HCT116 (cell line): Measurements from ENCODE around the gene CCDC192. TPM values are rescaled to one million over a fixed set of nuclear protein-coding genes. Genes with fewer than 3 reads are reported as not detected.

Source experiments
- ATAC-seq: fragments of 200-7000 bp; cut with Tn5 transposase; 2 replicates; pipeline ENCODE4 v1.9.1; 2020; ENCODE audit warnings: mild to moderate bottlenecking, moderate library complexity
- BruUV-seq: library from RNA; stranded (reverse); fragments of 400-500 nt; replicated peaks from 2 replicates; lab custom pipeline; 2021; lab: Mats Ljungman, UMichigan
- CTCF ChIA-PET: fragments of 300-600 bp; sonication (Branson Sonifier 250); formaldehyde crosslinking; loops from one replicate; lab custom pipeline; 2021; ENCODE audit warnings: antibody characterized with exemption; lab: Charles Lee
- POLR2A ChIA-PET: fragments of 300-600, 350-600 bp; sonication (Branson Sonifier 250); formaldehyde crosslinking; loops from one replicate; lab custom pipeline; 2021; ENCODE audit warnings: antibody characterized with exemption; lab: Charles Lee
- RAD21 ChIA-PET, 2 experiments: fragments of 300-600 bp; sonication (Branson Sonifier 250); formaldehyde crosslinking; loops; one replicate each; lab custom pipeline; 2023; ENCODE audit warnings: low total read pairs in 2 of 2; ENCODE audit not compliant: uncharacterized antibody in 2 of 2, unreplicated experiment in 2 of 2, low non-redundant PET in 1 of 2; lab: Charles Lee
- DNase-seq: peaks from one replicate; pipeline ENCODE4 v3.0.0-alpha.2; 2010; ENCODE audit warnings: low read depth, low spot score
- H2AFZ ChIP-seq: fragments of 200-600 bp; shearing (Covaris generic), sonication (generic); 2 replicates; pipeline ENCODE4 v1.6.1; 2017; ENCODE audit warnings: low read depth, mixed run types, mixed read lengths, antibody characterized with exemption, low read length; ENCODE audit not compliant: poor library complexity, severe bottlenecking
- H3K27ac ChIP-seq: 2 replicates; pipeline ENCODE4 v1.5.1; 2012; ENCODE audit warnings: low read depth, low read length
- H3K27me3 ChIP-seq: fragments of 200-600 bp; sonication (generic); 2 replicates; pipeline ENCODE4 v1.6.1; 2016; ENCODE audit warnings: mixed run types, low read length, mixed read lengths; ENCODE audit not compliant: insufficient read depth
- H3K36me3 ChIP-seq, 2 experiments: fragments of 200-500 bp in 1 of 2; fragments of 200-600 bp in 1 of 2; sonication (Bioruptor generic) in 1 of 2; sonication (generic) in 1 of 2; 2 replicates each; pipeline versions ENCODE4 v1.5.1 to v1.6.1; 2014 to 2016; ENCODE audit warnings: low read length in 2 of 2, inconsistent platforms in 1 of 2, mixed read lengths in 1 of 2, mixed run types in 1 of 2; ENCODE audit not compliant: insufficient read depth in 2 of 2, control insufficient read depth in 1 of 2
- H3K4me1 ChIP-seq, 2 experiments: fragments of 200-600 bp in 1 of 2; sonication (generic) in 1 of 2; 2 replicates each; pipeline versions ENCODE4 v1.5.1 to v1.6.1; 2012 to 2017; ENCODE audit warnings: low read length in 2 of 2, inconsistent platforms in 1 of 2, mild to moderate bottlenecking in 1 of 2, mixed read lengths in 1 of 2, mixed run types in 1 of 2, moderate library complexity in 1 of 2; ENCODE audit not compliant: insufficient read depth in 2 of 2, control insufficient read depth in 1 of 2
- H3K4me2 ChIP-seq: fragments of 200-600 bp; sonication (generic); 2 replicates; pipeline ENCODE4 v1.6.1; 2017; ENCODE audit warnings: mixed run types, low read length, mixed read lengths
- H3K4me3 ChIP-seq, 2 experiments: fragments of 200-600 bp in 1 of 2; sonication (generic) in 1 of 2; replicated peaks in 1 of 2; 2 replicates each; pipeline ENCODE4 v1.5.1; 2011 to 2016; ENCODE audit warnings: low read length in 2 of 2, control low read depth in 1 of 2, low read depth in 1 of 2, mild to moderate bottlenecking in 1 of 2, mixed read lengths in 1 of 2, mixed run types in 1 of 2
- H3K79me2 ChIP-seq: fragments of 200-600 bp; sonication (generic); 2 replicates; pipeline ENCODE4 v1.6.1; 2017; ENCODE audit warnings: mild to moderate bottlenecking, mixed run types, low read length, moderate library complexity, mixed read lengths; ENCODE audit not compliant: insufficient read depth
- H3K9ac ChIP-seq: fragments of 200-600 bp; sonication (generic); 2 replicates; pipeline ENCODE4 v1.6.1; 2016; ENCODE audit warnings: low read length, mixed read lengths
- H3K9me2 ChIP-seq: fragments of 200-600 bp; sonication (generic), shearing (Covaris generic); 2 replicates; pipeline ENCODE4 v1.6.1; 2017; ENCODE audit warnings: mixed run types, mild to moderate bottlenecking, moderate library complexity; ENCODE audit not compliant: insufficient read depth
- H3K9me3 ChIP-seq, 2 experiments: fragments of 200-500 bp in 1 of 2; fragments of 200-600 bp in 1 of 2; sonication (Bioruptor generic) in 1 of 2; sonication (generic) in 1 of 2; 2 replicates each; pipeline ENCODE4 v1.6.1; 2014 to 2017; ENCODE audit warnings: low read length in 2 of 2, mixed read lengths in 2 of 2, inconsistent platforms in 1 of 2, low read depth in 1 of 2, mild to moderate bottlenecking in 1 of 2, mixed run types in 1 of 2, moderate library complexity in 1 of 2; ENCODE audit not compliant: control insufficient read depth in 1 of 2, insufficient read depth in 1 of 2
- H4K20me1 ChIP-seq: fragments of 200-600 bp; sonication (generic), shearing (Covaris generic); 2 replicates; pipeline ENCODE4 v1.6.1; 2017; ENCODE audit warnings: mixed run types, mild to moderate bottlenecking, moderate library complexity; ENCODE audit not compliant: insufficient read depth
- CBX3 ChIP-seq: IDR thresholded peaks from 2 replicates; pipeline ENCODE4 v1.6.1; 2012; ENCODE audit warnings: low read depth
- ELF1 ChIP-seq: IDR thresholded peaks from 2 replicates; pipeline ENCODE4 v1.6.1; 2012; ENCODE audit warnings: low read depth, borderline replicate concordance
- EZH2 ChIP-seq: fragments of 200-600 bp; sonication (generic); IDR thresholded peaks from 2 replicates; pipeline ENCODE4 v1.6.1; 2017; ENCODE audit warnings: antibody characterized with exemption, mixed run types
- EZH2phosphoT487 ChIP-seq: fragments of 200-600 bp; IDR thresholded peaks from 2 replicates; pipeline ENCODE4 v1.6.1; 2018; ENCODE audit warnings: antibody characterized with exemption, borderline replicate concordance
- FOSL1 ChIP-seq: IDR thresholded peaks from 2 replicates; pipeline ENCODE4 v1.6.1; 2012; ENCODE audit warnings: low read depth
- JUND ChIP-seq: IDR thresholded peaks from 2 replicates; pipeline ENCODE4 v1.6.1; 2012
- POLR2AphosphoS5 ChIP-seq: IDR thresholded peaks from 2 replicates; pipeline ENCODE4 v1.6.1; 2011; ENCODE audit warnings: mild to moderate bottlenecking, low read depth, low read length, moderate library complexity
- RAD21 ChIP-seq: IDR thresholded peaks from 2 replicates; pipeline ENCODE4 v1.6.1; 2012; ENCODE audit warnings: low read depth, mild to moderate bottlenecking
- SP1 ChIP-seq: IDR thresholded peaks from 2 replicates; pipeline ENCODE4 v1.6.1; 2012; ENCODE audit warnings: low read depth
- TCF7L2 ChIP-seq: IDR thresholded peaks from 2 replicates; pipeline ENCODE4 v1.7.0; 2011; ENCODE audit warnings: borderline replicate concordance, inconsistent platforms; ENCODE audit not compliant: insufficient read depth, insufficient read length; ENCODE audit errors: extremely low read depth
- ZFX ChIP-seq: fragments of 450-650 bp; IDR thresholded peaks from 2 replicates; pipeline ENCODE4 v1.6.1; 2017
- ZNF274 ChIP-seq: fragments of 200-500 bp; sonication (Bioruptor generic); IDR thresholded peaks from 2 replicates; pipeline ENCODE4 v1.6.1; 2014; ENCODE audit warnings: mild to moderate bottlenecking, low read depth, low read length, inconsistent platforms
- intact Hi-C: fragments of 100-400 bp; cut with micrococcal nuclease; formaldehyde crosslinking; loops from 2 replicates; pipeline ENCODE4 v1.10.0; 2022
- total RNA-seq: library from RNA; stranded (reverse); gene quantifications from one replicate; pipeline ENCODE4 v1.2.1, GENCODE V29; 2021; ENCODE audit not compliant: unreplicated experiment
- TF ChIP-seq, protein P1 (sequence below): IDR thresholded peaks from 2 replicates; pipeline ENCODE4 v1.6.1; 2012; ENCODE audit warnings: low read depth
- TF ChIP-seq, protein P2 (sequence below), 3 experiments: fragments of 200-600 bp in 1 of 3; sonication (generic) in 1 of 3; IDR thresholded peaks in 2 of 3; conservative IDR thresholded peaks in 1 of 3; 2 replicates each; pipeline ENCODE4 v1.5.1; 2012 to 2017; ENCODE audit warnings: low read depth in 2 of 3, low read length in 2 of 3, antibody characterized with exemption in 1 of 3, borderline replicate concordance in 1 of 3, control low read depth in 1 of 3, mild to moderate bottlenecking in 1 of 3, mixed read lengths in 1 of 3, mixed run types in 1 of 3, moderate library complexity in 1 of 3; ENCODE audit not compliant: insufficient read depth in 1 of 3
- TF ChIP-seq, protein P3 (sequence below): IDR thresholded peaks from 2 replicates; pipeline ENCODE4 v1.6.1; 2012
- TF ChIP-seq, protein P4 (sequence below): IDR thresholded peaks from 2 replicates; pipeline ENCODE4 v1.6.1; 2011; ENCODE audit warnings: mild to moderate bottlenecking, low read length, moderate library complexity; ENCODE audit not compliant: insufficient replicate concordance; ENCODE audit errors: extremely low read depth

The CCDC192 gene
- total RNA-seq, 1 experiment from 2014 or later = not detected

DNA sequence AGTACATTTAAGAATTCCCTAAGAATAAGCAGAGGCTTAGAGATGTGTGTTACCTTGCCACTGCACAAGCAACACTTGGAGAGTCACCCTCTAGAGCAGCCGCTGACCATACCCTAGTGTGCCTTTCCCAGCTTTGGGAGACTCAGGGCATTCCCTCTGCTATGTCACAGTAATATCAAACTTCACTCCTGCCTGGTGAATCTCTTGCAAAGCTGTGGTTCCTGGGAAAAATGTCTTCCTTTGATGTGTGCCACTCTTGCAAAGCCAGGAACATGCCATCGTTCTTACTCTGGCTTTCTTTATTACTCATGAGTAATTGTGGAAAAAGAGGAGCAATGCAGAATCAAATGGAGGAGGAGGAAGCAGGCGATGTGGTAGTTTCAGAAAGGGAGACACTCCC lies 173.2 kb downstream of the CCDC192 start (continued):
- TF ChIP-seq RAD21 = peak; percentile 13; the same call in 1 of the 2 replicates
- no peak for TF ChIP-seq POLR2AphosphoS5
- TF ChIP-seq EZH2 = no peak
- TF ChIP-seq, all 23 proteins: peak for 9

DNA sequence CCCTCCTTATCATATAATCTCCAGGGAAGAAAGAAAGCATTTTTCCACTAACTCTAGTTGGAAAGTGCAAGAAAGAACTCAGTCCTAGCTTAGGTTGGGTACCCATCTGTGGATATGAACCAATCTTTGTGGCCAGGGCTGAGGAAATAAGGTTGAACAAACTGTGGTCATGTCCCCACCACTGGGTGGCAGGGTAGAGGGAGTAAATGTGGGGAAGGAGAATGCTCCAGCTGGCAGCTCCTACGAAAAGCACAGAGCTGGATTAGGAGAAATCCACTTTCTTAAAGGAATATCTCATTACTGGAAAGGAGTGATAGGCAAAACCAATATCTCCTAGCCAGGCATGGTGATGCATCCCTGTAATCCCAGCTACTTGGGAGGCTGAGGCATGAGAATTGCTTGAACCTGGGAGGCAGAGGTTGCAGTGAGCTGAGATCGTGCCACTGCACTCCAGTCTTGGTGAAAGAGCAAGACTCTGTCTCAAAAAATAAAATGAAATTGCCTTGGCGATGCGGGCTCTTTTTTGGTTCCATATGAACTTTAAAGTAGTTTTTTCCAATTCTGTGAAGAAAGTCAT lies 175.1 kb downstream of the CCDC192 start:
- CTCF ChIA-PET = interaction anchor here (0.6 to 1.6 kb wide), 18 partner anchors 9 to 620 kb away, joined by 3 to 15 read pairs (median 3); no protein-coding TSS in a partner anchor
- no TSS peak for BruUV-seq
- Histone ChIP-seq H3K36me3 (no peaks in the 10 kb centered on the region), H3K4me1 (peaks cover 14 to 26% of the 10 kb centered on the region in 2 experiments), H3K9me2 (no peaks in the 10 kb centered on the region), H3K9me3 (no peaks in the 10 kb centered on the region), H3K79me2 (no peaks in the 10 kb centered on the region), H2AFZ (peak overlapping the region; percentile 69), H3K4me2 (0 out of 2 replicates have a peak overlapping the region, but pooled peaks have one; percentile 22), H3K27ac (no peak overlapping the region), H3K4me3 (no peak overlapping the region), H3K27me3 (no peaks in the 10 kb centered on the region), H3K9ac (no peak overlapping the region), H4K20me1 (no peaks in the 10 kb centered on the region)
- peak; percentile 62 for DNase-seq
- POLR2A ChIA-PET = interaction anchor here (1.2 to 1.3 kb wide), 2 partner anchors 204 to 206 kb away, joined by 3 to 4 read pairs; no protein-coding TSS in a partner anchor
- peak; percentile 71 for ATAC-seq
- RAD21 ChIA-PET = interaction anchor here in 1 of 2 experiments (1.3 kb wide), 1 partner anchor 15 kb away, joined by 3 read pairs; no protein-coding TSS in a partner anchor
- intact Hi-C loops = loop anchor here (1.0 to 10.0 kb wide), 3 partner anchors 205 to 619 kb away; partner anchors contain the start of gene SLC12A2
- TF ChIP-seq POLR2AphosphoS5 (no peak), SP1 (0 out of 2 replicates have a peak, but pooled peaks have one; percentile 15), EZH2phosphoT487 (no peak), JUND (no peak), RAD21 (peak; percentile 72), EZH2 (no peak), TCF7L2 (no peak), ZNF274 (no peak), CBX3 (peak; percentile 87), FOSL1 (no peak), ELF1 (no peak), ZFX (no peak)
- TF ChIP-seq, protein P1, sequence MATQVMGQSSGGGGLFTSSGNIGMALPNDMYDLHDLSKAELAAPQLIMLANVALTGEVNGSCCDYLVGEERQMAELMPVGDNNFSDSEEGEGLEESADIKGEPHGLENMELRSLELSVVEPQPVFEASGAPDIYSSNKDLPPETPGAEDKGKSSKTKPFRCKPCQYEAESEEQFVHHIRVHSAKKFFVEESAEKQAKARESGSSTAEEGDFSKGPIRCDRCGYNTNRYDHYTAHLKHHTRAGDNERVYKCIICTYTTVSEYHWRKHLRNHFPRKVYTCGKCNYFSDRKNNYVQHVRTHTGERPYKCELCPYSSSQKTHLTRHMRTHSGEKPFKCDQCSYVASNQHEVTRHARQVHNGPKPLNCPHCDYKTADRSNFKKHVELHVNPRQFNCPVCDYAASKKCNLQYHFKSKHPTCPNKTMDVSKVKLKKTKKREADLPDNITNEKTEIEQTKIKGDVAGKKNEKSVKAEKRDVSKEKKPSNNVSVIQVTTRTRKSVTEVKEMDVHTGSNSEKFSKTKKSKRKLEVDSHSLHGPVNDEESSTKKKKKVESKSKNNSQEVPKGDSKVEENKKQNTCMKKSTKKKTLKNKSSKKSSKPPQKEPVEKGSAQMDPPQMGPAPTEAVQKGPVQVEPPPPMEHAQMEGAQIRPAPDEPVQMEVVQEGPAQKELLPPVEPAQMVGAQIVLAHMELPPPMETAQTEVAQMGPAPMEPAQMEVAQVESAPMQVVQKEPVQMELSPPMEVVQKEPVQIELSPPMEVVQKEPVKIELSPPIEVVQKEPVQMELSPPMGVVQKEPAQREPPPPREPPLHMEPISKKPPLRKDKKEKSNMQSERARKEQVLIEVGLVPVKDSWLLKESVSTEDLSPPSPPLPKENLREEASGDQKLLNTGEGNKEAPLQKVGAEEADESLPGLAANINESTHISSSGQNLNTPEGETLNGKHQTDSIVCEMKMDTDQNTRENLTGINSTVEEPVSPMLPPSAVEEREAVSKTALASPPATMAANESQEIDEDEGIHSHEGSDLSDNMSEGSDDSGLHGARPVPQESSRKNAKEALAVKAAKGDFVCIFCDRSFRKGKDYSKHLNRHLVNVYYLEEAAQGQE = no peak
- TF ChIP-seq, protein P2, sequence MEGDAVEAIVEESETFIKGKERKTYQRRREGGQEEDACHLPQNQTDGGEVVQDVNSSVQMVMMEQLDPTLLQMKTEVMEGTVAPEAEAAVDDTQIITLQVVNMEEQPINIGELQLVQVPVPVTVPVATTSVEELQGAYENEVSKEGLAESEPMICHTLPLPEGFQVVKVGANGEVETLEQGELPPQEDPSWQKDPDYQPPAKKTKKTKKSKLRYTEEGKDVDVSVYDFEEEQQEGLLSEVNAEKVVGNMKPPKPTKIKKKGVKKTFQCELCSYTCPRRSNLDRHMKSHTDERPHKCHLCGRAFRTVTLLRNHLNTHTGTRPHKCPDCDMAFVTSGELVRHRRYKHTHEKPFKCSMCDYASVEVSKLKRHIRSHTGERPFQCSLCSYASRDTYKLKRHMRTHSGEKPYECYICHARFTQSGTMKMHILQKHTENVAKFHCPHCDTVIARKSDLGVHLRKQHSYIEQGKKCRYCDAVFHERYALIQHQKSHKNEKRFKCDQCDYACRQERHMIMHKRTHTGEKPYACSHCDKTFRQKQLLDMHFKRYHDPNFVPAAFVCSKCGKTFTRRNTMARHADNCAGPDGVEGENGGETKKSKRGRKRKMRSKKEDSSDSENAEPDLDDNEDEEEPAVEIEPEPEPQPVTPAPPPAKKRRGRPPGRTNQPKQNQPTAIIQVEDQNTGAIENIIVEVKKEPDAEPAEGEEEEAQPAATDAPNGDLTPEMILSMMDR (IDR thresholded peaks at IDR 0.05 in 2 of 3, conservative IDR thresholded peaks at IDR 0.05 in 1 of 3; ENCODE audit: borderline replicate concordance in 1 of 3, insufficient read depth in 1 of 3, low read depth in 2 of 3, low read length in 2 of 3) = peak; percentile 57 to 81 (median 70); a peak in 5 of 6 replicates
- TF ChIP-seq, protein P3, sequence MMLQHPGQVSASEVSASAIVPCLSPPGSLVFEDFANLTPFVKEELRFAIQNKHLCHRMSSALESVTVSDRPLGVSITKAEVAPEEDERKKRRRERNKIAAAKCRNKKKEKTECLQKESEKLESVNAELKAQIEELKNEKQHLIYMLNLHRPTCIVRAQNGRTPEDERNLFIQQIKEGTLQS = no peak
- TF ChIP-seq, protein P4, sequence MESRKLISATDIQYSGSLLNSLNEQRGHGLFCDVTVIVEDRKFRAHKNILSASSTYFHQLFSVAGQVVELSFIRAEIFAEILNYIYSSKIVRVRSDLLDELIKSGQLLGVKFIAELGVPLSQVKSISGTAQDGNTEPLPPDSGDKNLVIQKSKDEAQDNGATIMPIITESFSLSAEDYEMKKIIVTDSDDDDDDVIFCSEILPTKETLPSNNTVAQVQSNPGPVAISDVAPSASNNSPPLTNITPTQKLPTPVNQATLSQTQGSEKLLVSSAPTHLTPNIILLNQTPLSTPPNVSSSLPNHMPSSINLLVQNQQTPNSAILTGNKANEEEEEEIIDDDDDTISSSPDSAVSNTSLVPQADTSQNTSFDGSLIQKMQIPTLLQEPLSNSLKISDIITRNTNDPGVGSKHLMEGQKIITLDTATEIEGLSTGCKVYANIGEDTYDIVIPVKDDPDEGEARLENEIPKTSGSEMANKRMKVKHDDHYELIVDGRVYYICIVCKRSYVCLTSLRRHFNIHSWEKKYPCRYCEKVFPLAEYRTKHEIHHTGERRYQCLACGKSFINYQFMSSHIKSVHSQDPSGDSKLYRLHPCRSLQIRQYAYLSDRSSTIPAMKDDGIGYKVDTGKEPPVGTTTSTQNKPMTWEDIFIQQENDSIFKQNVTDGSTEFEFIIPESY = no peak
